GM10266 (cell line): Measurements from ENCODE around the gene RUNX2.

ENCODE experiments used
- DNase-seq: peaks from one replicate; pipeline ENCODE4 v3.0.0; 2012; ENCODE audit errors: extremely low spot score
- TF ChIP-seq, protein P1 (sequence below): IDR thresholded peaks from 2 replicates; pipeline ENCODE4 v1.5.1; 2012; ENCODE audit warnings: mild to moderate bottlenecking, low read depth; ENCODE audit not compliant: control insufficient read depth, insufficient read depth; ENCODE audit errors: missing control alignments

RUNX2 gene

DNA sequence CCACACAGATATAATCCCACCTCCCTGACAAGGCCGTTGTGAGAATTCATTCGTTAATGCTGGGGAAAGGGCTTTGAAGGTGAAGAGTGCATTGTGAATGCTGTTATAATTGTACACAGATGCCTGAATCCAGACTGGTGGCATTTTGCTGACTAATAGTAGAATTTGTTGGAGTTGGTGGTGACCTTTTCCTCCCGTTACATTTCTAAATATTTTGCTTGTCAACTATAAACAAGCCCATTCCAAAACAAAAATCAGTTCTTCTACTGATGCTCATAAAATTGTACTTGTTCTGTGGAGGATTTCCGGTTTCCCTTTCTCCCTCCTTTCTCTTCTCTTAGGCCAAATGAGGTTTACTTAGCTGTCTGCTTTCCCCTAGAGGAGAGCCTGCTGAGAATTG is 302.7 kb downstream of the RUNX2 start:
- TF ChIP-seq, protein P1, sequence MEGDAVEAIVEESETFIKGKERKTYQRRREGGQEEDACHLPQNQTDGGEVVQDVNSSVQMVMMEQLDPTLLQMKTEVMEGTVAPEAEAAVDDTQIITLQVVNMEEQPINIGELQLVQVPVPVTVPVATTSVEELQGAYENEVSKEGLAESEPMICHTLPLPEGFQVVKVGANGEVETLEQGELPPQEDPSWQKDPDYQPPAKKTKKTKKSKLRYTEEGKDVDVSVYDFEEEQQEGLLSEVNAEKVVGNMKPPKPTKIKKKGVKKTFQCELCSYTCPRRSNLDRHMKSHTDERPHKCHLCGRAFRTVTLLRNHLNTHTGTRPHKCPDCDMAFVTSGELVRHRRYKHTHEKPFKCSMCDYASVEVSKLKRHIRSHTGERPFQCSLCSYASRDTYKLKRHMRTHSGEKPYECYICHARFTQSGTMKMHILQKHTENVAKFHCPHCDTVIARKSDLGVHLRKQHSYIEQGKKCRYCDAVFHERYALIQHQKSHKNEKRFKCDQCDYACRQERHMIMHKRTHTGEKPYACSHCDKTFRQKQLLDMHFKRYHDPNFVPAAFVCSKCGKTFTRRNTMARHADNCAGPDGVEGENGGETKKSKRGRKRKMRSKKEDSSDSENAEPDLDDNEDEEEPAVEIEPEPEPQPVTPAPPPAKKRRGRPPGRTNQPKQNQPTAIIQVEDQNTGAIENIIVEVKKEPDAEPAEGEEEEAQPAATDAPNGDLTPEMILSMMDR = no peak

DNA sequence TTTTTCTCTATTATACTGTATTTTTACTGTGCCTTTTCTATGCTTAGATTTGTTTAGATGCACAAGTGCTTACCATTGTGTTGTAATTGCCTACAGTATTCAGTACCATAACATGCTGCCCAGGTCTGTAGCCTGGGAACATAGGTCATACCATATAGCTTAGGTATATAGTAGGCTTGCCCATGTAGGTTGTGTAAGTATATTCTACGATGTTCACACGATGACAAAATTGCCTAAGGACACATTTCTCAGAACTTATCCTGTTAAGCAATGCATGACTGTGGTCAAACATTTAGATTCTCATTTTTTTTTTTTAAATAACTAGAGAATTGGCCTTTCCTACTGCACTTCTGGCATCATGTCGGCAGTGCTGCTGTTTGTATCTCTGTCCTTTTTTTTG is 303.3 kb downstream of the RUNX2 start:
- TF ChIP-seq, protein P1 = no peak
- DNase-seq = no peak

More for the DNA sequence above, 302.7 kb downstream of the RUNX2 start:
- no peak for DNase-seq

DNA sequence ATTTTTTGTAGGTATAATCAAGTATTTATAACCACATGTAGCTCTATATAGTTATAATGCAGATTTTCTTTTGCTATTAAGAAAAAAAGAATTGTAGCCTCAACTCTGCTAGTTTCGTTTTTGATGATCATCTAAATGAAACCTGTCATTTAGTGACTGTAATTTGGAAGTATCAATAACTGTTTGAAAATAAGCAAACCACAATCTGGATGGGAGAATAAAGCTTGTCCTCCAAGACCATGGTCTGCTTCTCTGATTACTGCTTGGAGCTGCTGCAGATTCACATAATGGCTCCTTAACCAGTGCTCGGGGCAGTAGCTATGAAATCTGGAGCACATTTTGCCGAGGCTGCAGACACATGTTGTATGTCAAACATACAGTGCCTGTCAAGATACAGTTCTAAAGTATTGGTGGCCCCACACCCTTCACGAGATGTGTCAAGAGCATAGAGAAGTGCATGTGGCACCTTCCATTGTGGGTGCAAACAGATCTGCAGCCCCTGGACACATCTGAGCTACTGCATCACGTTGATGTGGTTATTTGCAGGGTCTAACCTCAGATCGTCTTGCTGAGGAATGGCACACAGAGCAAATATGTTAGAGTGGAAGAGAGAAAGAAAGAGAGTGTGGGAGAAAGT is 305.3 kb downstream of the RUNX2 start:
- no peak for DNase-seq
- TF ChIP-seq, protein P1 = no peak

DNA sequence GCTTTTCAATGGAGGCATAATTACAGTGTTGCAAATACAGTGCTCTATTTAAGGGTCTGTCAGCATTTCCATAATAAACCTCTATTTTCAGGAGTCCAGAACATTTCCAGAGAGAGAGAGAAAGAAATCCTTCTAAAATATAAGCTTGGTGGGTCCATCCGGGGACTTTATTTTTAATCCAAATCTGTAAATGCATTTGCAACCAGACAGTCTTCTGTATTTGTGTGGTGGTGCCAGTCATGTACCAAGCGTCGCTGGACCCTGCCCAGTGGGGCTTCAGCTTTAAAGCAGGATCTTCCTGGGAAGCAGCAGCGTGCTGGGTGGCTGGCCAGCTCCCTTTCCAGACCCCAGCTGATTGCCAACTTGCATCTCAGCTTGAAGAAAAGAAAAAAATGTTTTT is 306.1 kb downstream of the RUNX2 start:
- TF ChIP-seq, protein P1 = no peak
- DNase-seq = no peak

DNA sequence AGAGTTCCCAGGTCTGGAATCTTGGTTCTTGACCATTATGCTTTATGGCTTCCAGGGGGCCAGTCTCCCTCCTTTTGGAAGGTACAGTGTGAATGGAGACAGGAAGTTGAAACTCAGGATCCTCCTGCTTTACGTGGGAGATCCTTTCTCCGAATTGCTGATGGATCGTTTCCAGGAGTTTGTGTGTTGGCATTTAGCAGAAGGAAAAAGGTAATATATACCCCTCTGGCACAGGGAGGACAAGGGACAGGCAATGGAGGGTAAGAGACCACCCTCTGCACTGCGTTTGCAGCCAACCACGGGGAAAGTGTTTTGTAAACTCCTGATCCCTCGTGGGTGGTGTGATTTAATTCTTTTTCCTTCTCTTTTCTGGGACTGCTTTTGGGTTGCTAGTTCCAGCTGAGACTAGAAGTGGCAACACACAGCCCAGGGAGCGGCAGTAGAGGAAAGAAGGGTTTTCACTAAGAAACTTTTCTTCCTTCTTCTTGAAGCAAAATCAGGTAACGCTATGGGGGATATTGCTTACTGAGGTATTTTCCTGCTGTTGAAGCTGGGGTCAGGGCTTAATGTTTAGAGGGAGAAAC is 307.2 kb downstream of the RUNX2 start:
- DNase-seq = no peak
- TF ChIP-seq, protein P1 = no peak

DNA sequence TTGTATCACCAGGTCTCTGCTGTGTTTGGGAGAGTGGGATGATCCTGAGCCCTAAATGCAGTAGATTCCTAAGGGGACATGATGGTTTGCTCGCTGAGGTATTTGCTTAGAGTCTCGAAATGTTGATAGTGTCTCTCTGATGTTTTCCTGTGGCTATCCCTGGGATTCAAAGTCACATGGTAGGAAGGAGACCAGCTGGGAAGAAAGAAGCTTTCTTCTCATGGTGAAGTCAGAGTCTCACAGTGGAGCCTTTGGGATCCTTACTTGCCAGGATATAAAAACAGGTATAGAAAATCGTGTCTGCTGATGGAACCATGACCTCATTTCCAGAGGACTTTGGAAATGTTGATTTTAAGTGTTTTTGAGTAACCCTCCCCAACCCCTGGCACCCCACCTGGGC is 308.9 kb downstream of the RUNX2 start:
- TF ChIP-seq, protein P1 = no peak
- DNase-seq = no peak

DNA sequence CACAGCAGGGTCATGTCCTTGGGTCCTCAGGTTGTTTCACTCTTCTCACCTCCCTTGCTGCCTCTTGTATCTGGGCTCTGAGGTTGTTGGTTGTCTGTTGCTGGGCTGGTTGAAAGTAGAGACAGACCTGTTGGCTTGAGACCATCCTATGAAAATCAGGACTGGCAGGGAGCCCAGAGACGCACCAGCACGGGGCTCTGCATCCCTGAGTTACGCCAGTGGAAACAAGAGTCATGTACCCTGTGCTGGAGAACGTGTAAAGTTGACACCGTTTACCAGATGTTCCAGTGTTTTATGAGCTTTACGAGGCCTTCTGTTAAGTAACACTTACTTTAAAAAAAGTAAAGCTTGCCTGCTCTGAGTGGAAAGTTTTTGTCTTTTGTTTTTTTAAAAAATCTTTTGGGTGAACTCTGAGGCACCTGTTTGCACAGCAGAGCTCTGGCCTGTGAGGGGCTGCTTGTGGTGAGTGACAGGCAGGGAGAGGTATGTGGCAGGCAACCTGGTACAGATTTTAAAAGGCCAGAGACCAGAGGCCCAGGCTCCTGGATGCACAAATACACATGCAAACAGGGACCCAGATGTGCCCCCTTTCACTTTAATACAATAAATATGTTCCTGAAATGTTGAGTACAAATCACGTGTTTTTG is 309.6 kb downstream of the RUNX2 start:
- DNase-seq = no peak
- TF ChIP-seq, protein P1 = no peak
